GM19397 (cell line): ENCODE results near the gene SRMS.

ENCODE experiments used
- ATAC-seq: cut with Tn5 transposase; IDR thresholded peaks from one replicate; pipeline ENCODE4 v1.9.1; 2021; ENCODE audit warnings: mild to moderate bottlenecking, moderate library complexity; ENCODE audit not compliant: unreplicated experiment

SRMS gene

DNA sequence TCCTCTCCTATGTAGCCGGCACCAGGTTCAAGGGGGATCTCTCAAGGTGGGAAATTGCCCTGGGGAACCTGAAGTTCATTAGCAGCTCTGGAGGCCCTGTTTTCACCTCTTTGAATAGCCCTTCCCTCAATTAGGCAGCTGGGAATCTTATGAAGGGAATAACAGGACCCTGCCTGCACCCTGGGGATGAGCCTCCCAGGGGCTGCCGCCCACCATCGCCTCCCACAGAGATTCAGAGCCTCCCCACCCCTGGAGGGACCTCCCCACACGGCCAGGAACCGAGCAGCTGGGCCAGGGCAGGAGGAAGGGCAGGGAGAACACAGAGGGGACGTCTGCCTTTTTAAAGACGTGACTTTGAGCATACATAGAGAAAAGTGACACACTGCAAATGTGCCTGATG is 44.0 kb downstream of the SRMS start:
- ATAC-seq = no peak

DNA sequence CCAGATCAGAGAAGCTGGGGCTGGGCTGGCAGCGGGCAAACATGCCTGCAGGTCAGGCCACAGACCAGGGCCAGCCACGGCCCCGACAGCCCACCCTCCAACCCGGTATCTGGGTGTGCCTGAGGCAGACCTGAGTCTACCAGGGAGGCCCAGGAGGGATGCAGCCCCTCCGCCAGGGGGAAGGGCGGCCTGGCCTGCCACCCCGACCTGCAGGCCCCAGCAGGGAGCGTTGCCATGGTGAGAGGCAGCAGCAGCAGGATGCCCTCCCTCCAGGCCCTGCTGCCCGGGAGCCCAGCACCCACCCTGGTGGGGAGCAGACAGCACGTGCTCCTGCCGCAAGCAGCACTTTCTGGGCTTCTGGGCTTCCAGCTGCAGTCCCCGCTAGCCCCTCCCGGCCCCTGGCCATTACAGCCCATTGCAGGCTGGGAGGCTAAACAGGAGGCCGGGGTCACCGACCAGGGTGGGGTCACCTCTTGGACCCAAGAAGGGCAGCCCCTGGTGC is 44.8 kb downstream of the SRMS start:
- no peak for ATAC-seq

DNA sequence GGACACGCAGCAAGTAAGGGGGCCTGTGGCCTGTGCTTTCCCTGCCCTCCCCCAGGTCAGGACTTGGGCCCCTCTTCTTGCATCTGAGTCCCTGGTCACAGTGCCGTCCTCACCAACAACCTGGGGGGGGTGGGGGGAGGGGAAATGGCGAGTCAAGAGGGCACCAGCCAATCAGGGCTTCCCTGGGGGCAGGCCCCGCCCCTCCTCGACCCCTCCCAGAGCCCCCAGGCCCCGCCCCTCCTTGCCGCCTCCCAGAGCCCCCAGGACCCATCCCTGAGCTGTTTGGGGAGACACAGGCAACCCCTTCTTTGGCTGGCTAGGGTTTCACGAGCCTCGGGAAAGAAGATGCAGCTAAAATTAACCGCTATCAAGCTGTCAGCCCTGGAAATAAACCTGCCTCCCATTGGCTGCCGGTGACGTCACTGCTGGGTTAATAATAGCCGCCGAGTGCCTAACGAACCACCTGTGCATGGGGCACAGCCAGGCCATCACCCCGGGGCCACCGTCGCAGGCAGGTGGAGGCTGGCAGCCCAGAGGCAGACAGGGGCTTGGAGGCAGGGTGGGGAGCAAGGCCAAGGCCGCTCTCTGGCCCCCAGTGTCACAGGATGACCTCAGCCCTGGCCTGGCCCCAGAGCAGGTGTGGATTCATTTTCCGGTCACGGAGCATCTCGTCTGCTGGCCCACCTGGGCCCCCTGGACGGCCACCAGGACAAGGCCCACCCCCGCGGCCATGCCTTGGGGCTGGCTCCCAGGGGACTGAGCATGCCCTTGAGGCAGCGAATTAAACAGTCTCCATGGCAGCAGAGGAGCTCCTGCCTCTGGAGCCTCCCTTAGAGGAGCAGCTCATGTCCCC is 45.5 kb downstream of the SRMS start:
- ATAC-seq = no peak

DNA sequence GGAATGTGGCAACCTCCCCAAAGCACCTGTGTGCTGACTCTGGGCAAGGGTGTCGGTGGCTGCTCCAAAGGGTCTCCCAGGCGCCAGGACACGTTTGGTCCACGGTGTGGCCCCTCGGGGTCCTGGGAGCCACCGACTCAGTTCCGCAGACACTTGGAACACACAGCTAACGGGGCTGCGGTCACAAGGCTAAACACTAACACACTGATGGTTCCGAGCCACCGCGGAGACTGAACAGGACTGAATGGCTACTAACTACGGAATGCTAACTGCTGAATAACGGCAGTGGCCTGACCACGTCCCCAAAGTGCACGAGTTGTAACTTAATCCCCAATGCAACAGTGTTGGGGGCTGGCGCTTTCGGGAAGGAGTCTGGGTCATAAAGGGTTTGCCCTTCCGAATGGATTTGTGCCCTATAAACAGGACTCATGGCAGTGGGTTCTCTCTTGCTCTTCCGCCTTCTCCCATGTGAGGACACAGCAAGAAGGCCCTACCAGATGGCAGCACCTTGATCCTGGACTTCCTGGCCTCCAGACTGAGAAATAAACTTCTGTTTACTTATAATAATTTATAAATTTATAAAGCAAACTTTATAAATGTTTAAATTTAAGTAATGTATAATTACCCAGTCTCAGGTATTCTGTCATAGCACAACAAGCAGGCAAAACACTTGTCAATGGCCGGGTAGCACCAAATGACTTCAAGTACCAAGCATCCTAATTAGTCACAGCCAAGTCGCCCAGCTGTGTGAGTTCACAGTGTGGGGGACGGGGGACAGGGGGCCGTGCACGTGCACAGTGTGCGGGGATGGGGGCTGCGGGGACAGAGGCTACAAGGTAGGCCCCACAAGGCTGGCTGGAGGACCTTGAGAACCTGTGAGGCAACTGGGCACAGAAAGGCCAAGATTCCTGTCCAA is 46.4 kb downstream of the SRMS start:
- ATAC-seq = no peak

DNA sequence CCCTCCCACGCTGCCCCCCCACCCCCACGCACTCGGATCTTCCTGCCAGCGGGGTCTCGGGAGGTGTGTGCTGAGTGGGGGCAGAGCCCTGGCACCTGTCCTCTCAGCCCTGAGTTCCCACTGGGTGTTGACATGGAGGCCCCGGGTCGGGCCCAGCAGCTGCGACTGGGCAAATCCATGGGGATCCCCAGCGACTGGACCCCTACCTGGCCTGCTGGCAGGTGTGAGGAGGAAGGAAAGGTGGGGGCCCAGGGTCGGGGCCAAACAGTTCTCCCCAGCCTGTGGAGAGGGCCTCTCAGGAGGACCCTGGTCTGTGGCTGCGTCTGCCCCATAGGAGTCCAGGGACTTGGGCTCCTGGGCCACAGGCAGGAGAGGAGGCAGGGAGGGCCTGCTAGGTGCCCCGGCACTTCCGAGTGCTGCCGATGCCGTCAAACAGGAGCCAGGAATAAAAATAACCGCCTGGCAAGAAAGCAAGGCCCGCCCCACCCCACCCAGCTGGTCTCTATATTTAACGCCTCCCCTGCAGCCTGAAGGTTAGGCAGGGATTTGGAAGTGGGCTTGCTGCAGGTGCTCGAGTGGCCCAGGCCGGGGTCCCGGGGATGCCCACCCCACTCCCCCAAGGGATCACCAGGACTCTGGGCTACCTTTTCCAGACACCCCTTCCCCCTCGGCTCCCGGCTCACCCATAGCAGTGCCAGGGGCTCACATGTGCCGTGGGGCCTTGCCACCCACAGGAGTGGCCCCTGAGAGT is 47.2 kb downstream of the SRMS start:
- ATAC-seq = no peak

DNA sequence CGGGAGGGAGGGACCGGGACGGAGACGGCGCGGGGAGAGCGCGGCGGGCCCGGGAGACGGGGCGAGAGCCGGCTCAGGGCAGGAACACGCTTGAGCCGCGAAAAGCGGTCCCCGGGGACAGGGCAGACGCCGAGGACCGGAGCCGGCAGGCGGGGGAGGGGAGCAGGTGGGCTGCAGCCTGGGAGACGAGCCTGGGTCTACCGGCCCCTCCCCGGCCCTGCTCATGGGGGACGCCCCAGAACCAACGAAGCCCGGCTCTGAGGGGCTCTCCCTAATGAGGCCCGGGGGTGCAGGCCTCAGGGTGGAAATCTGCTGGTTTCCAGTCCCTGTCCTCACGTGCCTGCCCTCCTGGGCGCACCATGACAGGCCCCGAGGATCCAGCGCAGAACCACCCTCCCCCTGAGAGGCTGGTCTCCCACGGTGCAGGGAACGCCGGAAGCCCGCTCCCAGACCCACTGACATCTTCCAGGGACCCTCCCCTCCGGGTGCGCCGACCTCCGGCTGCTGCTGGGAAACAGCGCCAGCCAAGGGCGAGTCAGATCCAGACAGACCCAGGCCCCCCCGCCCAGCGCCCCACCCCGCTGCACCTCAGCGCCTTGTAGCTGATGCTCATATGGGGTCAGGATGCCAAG is 48.1 kb downstream of the SRMS start:
- no peak for ATAC-seq

DNA sequence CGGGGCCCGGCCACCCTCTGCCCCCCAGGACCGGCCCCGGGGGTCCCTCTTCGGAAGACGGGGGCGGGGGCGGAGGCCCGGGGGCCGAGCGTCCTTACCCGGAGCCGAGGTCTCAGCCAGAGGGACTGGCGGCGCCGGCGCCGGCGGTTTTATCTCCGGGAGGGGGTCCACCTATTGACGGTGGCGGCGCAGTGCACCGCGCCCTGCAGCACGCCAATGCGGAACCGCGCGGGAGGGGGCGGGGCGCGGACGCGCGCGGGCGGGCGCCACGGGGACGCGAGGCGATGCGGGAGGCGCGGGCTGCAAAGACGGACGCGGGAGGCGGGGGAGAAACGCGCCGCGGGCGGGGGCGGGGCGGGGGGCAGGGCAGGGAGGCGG is 48.6 kb downstream of the SRMS start, which contains the start of gene EEF1A2:
Gene EEF1A2 (minus strand): TSS at position 124 of the 378 bp plus-strand sequence. CDS start 1,320 bp downstream, outside the sequence.
- no peak for ATAC-seq

DNA sequence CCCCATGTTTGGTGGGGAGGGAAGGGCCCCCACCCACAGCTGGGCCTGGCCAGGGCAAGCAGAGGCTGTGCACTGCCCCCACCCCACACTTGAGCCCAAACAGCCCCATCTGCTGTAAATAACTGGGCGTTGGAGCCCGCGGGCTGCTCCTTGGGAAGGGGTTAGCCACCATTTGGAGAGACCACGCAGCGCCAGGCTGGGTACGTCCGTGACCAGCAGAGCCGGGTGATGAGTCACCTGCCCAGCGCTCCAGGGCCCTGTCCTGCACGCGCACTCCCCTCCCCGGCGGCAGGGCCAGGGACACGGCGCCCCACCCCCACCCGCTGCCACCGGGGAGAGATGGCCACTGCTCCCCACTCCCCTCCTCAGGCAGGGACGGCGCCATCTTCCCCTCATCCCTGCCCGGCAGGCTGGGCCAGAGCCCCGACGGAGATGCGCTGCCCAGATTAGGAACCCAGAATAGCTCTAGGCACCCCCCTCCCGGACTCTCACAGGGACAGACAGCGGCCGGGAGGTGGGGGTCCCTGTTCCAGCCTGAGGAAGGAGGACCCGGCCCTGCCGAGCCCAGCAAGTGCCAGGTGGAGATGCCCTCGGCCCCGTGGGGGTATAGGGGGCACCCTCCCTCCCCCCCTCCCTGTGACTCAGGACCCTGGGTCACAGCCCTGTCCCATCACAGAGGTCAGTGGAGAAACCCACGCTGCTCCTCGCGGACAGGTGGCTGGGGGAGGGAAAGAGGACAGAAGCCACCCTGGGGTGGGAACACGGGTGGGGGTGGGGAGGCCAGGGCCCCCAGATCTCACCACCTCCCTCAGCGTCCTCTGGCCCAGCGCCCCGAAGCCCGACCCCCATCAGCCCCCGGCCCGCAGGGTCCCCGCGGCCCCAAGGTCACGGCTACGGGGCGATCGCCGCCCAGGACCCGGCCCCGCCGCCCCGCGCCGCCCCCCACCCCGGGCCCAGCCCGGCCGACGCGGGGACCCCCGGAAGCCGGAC is 49.3 kb downstream of the SRMS start:
- ATAC-seq = no peak

DNA sequence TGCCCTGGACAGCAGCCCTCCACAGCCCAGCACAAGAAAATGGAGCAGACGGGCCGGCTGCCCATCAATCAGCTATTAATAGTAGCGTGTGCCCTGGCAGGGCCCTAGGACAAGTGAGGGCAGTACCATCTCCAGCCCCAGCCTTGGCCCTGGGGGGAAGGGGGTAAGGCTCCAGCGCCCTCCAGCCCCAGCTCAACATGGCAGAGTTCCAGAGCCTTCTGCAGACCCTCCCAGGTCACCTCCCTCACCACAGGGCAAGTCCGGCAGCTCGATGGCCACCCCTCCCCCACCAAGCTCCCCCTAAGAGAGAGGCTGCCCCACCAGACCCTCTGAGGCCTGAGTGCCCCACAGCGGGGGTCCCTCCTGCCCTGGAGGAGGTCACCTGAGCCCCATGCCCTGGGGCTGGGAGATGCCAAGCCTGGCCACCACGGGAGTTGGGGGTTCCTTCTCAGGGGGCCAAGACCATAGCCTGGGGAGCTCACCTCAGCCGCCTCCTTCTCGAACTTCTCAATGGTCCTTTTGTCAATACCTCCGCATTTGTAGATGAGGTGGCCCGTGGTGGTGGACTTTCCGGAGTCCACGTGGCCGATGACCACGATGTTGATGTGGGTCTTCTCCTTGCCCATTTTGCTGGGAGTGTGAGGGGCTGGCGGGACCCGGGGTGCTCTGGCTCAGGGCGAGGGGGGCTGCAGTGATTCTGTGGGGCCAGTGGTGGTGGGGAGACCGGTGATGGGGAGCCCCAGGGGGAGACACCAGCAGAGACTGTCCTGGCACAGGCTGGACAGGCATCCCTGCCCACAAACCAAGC is 50.2 kb downstream of the SRMS start:
- no peak for ATAC-seq

DNA sequence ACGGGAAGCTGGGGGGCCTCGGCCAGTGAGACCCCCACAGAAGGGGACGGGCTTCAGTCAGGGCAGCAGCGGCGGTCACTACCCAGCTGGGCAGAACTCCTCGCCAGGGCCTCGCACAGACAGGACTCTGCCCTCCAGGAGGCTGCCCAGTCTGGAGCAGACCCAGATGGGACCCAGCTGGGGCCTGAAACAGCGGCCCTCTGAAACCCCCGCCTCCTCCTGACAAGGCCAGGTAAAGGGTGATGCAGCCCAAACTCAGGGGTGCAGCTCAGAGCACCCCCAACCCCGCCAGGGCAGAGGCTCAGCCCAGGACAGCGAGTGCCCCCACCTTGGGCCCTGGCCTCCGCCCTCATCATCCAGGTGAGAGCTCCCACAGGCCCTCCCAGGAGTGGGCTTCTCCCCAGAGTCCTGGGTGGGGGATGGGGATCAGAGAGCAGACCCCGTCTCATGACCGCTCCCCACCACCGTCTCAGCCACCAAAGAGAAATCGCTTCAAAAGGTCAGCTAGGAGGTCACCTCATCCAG is 50.9 kb downstream of the SRMS start:
- ATAC-seq = no peak

DNA sequence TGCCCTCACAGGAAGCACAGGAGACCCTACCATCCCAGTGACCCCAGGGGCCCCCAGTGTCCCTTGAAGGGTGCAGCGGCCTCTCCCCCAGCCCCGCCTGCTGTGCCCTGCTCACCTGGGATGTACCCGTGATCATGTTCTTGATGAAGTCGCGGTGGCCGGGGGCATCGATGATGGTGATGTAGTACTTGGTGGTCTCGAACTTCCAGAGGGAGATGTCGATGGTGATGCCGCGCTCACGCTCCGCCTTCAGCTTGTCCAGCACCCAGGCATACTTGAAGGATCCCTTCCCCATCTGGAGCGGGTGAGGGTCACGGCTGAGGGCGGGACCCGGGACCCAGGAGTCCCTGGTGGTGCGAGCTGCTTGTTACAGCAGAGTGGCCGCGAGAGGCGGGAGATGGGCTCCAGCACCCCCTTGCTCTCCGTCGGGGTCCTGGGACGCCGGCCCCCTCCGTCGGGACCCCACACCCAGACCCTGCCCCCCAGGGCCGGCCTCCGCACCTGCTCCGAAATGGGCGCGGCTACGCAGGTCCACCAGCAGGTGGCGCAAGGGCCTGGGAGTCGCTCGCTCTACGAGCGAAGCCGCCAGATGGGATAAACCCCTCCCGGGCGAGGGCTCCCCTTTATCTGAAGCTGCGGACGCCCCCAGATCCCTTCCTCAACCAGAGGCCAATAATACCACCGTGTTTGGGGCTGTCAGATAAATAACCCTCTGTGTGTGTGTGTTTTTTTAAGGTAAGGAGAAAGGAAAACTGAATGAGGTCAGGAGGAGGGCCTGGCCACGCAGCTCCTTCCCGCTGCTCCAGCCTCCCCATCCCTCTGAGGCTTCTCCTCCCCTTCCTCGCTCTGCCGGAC is 51.6 kb downstream of the SRMS start:
- no peak for ATAC-seq

DNA sequence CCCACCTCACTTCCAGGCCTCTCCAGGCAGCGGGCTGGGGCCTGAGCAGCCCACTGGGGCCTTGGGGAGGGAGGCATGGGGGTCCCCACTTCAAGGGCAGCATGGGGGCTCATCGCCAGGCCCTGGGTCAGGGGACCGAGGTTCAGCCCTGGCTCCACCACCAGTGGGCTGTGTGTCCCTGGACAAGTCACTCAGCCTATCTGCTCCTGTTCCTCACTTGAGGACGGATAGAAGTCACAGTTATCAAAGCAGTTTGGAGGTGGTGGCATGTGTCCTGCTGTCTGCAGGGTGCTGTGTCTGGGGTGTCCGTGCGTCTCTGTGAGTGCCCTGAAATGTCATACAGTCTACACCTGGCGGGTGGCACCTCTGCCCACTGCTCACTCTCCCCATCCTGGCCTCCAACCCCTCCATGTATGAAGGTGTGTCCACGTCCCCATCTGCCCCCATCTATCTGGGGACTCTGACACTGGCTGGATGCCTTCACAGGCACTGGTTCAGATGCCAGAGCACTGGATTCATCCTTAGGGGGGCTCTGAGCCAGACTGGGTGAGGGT is 52.3 kb downstream of the SRMS start:
- ATAC-seq = no peak

DNA sequence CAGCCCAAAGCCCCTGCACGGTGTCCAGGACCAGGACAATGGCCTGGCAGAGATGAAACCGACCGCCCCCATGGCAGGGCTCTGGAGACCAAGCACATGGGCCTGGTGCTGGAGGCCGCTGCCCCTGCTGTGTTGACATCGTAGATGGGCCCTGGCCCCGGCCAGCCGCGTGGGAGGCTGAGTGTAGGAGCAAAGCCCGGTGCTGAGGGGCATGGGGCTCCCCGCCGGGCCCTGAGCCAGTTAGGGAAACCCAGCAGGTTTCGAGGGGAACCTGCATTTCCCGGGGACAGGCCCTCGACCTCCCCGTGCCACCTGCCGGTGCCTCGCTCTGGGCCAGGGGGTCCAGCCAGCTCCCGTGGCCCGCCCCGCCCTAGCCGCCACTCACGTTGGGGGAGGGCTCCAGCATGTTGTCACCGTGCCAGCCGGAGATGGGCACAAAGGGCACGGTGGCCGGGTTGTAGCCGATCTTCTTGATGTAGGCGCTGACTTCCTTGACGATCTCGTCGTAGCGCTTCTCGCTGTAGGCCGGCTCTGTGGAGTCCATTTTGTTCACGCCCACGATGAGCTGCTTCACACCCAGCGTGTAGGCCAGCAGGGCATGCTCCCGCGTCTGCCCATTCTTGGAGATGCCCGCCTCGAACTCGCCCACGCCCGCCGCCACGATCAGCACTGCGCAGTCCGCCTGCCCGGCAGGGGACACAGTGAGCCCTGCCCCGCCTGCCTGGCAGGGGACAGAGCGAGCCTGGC is 53.0 kb downstream of the SRMS start:
- ATAC-seq = no peak

DNA sequence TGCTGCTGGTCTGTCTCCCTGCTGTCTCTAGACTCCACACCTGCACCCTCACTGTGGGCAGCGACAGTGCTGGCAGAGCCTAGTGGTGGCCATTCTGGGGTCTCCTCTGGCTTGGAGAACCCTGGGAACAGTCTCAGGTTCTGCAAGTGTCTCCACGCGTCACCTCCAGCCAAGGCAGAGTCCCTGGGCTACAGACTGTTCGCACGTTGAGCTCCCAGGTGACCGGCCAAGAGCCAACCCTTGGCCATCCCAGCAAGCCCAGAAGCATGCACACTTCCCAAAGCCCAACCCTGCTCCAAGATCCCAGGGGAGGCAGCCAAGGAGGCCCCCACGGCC is 53.5 kb downstream of the SRMS start:
- ATAC-seq = no peak

DNA sequence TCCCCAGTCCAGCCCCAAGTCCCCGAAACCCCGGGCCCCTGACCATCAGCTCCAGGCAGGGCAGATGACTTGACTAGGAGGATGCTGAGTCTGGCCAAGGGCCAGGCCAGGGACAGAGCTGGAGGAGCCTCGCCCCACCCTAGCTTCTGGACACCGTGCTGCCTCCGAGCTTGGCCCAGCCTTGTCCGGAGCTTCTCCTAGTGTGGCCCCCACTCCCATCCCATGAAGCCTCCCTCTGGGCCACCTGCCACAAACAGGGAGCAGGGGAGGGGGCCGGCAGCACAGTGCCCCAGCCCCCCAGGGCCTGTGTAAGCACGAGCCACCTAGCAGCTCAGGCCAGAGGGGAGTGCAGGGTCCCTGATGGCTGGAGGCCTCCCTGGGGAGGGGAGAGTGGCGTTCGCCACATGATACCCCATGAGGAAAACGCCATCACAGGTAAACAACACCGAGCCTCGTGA is 54.0 kb downstream of the SRMS start:
- no peak for ATAC-seq

DNA sequence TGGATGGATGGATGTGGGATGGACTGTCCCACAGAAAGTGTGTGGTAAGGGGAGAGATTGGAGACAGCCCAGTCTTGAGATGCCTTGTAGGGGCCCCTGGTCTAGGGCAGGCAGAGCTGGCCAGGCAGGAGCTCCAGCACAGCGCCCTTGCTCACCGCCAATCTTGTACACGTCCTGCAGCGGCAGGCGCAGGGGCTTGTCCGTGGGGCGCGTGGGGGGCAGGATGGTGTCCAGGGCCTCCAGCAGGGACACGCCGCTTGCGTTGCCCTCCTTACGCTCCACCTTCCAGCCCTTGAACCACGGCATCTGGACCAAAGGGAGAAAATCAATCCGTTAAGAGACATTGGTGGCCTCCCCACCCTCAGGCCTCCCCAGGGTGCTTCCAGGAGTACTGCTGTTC is 54.6 kb downstream of the SRMS start:
- no peak for ATAC-seq
